Measurements from ENCODE around the gene PXDN. TPM values are rescaled to one million over a fixed set of nuclear protein-coding genes. Genes with fewer than 3 reads are reported as not detected.

The PXDN gene
- total and polyA plus RNA-seq, 2 of the 13 experiments (the other 11 are each of a cell fraction or from before 2014, with no cell fraction given), result not detected

GRCh38 chr2:1701020-1701419 lies 43.3 kb downstream of the PXDN start:
- Histone ChIP-seq H3K4me3 (replicated peaks in 1 of 3; ENCODE audit: insufficient read depth in 1 of 3, low read depth in 2 of 3, low read length in 3 of 3) (no peak overlapping the region), H3K36me3 (replicated peaks in 1 of 2; ENCODE audit: control insufficient read depth in 1 of 2, insufficient read depth in 2 of 2, low read length in 2 of 2) (no peaks in the 10 kb centered on the region), H3K4me2 (ENCODE audit: low read depth, low read length) (no peak overlapping the region), H3K9me3 (ENCODE audit: low read length) (no peaks in the 10 kb centered on the region), H3K4me1 (ENCODE audit: insufficient read depth, low read length) (no peaks in the 10 kb centered on the region), H4K20me1 (ENCODE audit: insufficient read depth, low read length) (no peaks in the 10 kb centered on the region), H2AFZ (ENCODE audit: low read length) (no peak overlapping the region), H3K27ac (ENCODE audit: extremely low read length, insufficient read depth, low read length) (no peak overlapping the region), H3K79me2 (ENCODE audit: insufficient read depth, low read length) (no peaks in the 10 kb centered on the region), H3K9ac (ENCODE audit: insufficient read depth, low read depth, low read length) (no peak overlapping the region), H3K27me3 (ENCODE audit: control insufficient read depth in 1 of 2, insufficient read depth in 2 of 2, low read length in 2 of 2) (peaks cover 1 to 14% of the 10 kb centered on the region in 2 experiments; a peak in 4 of 5 replicates)
- DNase-seq (ENCODE audit: low spot score) (no peak), FAIRE-seq (no peak), ATAC-seq (no peak)
- ChIA-PET POLR2A (no interaction called here), CTCF (ENCODE audit: low intra/inter-chr PET ratio, low total read pairs) (no interaction called here)
- intact Hi-C loops (cut with micrococcal nuclease; ENCODE audit: unreplicated experiment), result no loop called here
- WGBS (ENCODE audit: low lambda C conversion rate), result 24% methylated on average over 9 of the region's 9 CpGs
- BruUV-seq (replicated peaks), result no TSS peak
- in situ Hi-C loops (cut with HindIII; ENCODE audit: extremely low pct_ligation_motif_present, low pct_unique_long_range_greater_than_20kb), result no loop called here
- TF ChIP-seq TFE3 (CRISPR knock-in tag; IDR thresholded peaks at IDR 0.05) (no peak), HNF4G (IDR thresholded peaks at IDR 0.05; ENCODE audit: borderline replicate concordance, low read depth, low read length) (no peak), HNF4G (CRISPR knock-in tag; IDR thresholded peaks at IDR 0.05; ENCODE audit: borderline replicate concordance, low read depth) (no peak), PPARG (CRISPR knock-in tag; conservative IDR thresholded peaks at IDR 0.05) (no peak), ZNF547 (CRISPR knock-in tag; IDR thresholded peaks at IDR 0.05) (no peak), ZNF646 (CRISPR knock-in tag; IDR thresholded peaks at IDR 0.05) (no peak), ZNF609 (CRISPR knock-in tag; IDR thresholded peaks at IDR 0.05; ENCODE audit: borderline replicate concordance) (no peak), ZBTB2 (CRISPR knock-in tag; IDR thresholded peaks at IDR 0.05; ENCODE audit: low read depth) (no peak), ZNF713 (CRISPR knock-in tag; IDR thresholded peaks at IDR 0.05) (no peak), ZBTB21 (CRISPR knock-in tag; IDR thresholded peaks at IDR 0.05) (no peak), ZNF331 (CRISPR knock-in tag; IDR thresholded peaks at IDR 0.05) (no peak)
